ENCODE data around the gene TACR2.

- TF ChIP-seq POLR2A (IDR thresholded peaks at IDR 0.05; ENCODE audit: low read depth, low read length) (no peak), CTCF (IDR thresholded peaks at IDR 0.05; ENCODE audit: extremely low read depth in 1 of 2, insufficient read depth in 1 of 2, low read depth in 1 of 2, low read length in 2 of 2) (no peak), MYC (IDR thresholded peaks at IDR 0.05; ENCODE audit: low read depth, low read length) (no peak), EZH2 (IDR thresholded peaks at IDR 0.05; ENCODE audit: borderline replicate concordance, low read depth, low read length, severe bottlenecking) (no peak), JUN (IDR thresholded peaks at IDR 0.05; ENCODE audit: borderline replicate concordance, insufficient read depth, insufficient read length, low read depth) (no peak), POLR2AphosphoS5 (IDR thresholded peaks at IDR 0.05; ENCODE audit: insufficient read depth, low read depth, low read length) (no peak), MAX (IDR thresholded peaks at IDR 0.05; ENCODE audit: insufficient read depth, insufficient read length) (no peak), FOS (IDR thresholded peaks at IDR 0.05; ENCODE audit: borderline replicate concordance, insufficient read depth, low read length) (no peak), GATA2 (IDR thresholded peaks at IDR 0.05; ENCODE audit: insufficient read depth, insufficient read length, low read depth, low read length) (no peak)
These were observed 57.1 kb downstream of the TACR2 start for GRCh38 chr10:69359594-69359993.

Measured in endothelial cell of umbilical vein (primary cell).